Measurements from ENCODE around the gene GH1. TPM values are rescaled to one million over a fixed set of nuclear protein-coding genes. Genes with fewer than 3 reads are reported as not detected.
"Not testable (repeated sequence)": the region's sequence is repeated elsewhere in the genome, so short reads cannot be mapped to it uniquely, and the experiment has no call there.

GH1 gene
- total and polyA plus RNA-seq, 2 of the 13 experiments (the other 11 are each of a cell fraction or from before 2014, with no cell fraction given): not detected

- H3K36me3 ChIP-seq (replicated peaks in 1 of 2; ENCODE audit: control insufficient read depth in 1 of 2, insufficient read depth in 2 of 2, low read length in 2 of 2): no peaks in the 10 kb centered on the region
- ChIA-PET POLR2A (no interaction called here), CTCF (ENCODE audit: low intra/inter-chr PET ratio, low total read pairs) (no interaction called here)
- no peaks in the 10 kb centered on the region for H4K20me1 ChIP-seq (ENCODE audit: insufficient read depth, low read length)
- BruUV-seq (replicated peaks): no TSS peak
- H3K9ac ChIP-seq (ENCODE audit: insufficient read depth, low read depth, low read length): no peak overlapping the region
- peaks cover 16% of the 10 kb centered on the region for H3K4me1 ChIP-seq (ENCODE audit: insufficient read depth, low read length)
- in situ Hi-C loops (cut with HindIII; ENCODE audit: extremely low pct_ligation_motif_present, low pct_unique_long_range_greater_than_20kb) (no loop called here), intact Hi-C loops (cut with micrococcal nuclease; ENCODE audit: unreplicated experiment) (loop anchor here (2.0 to 10.0 kb wide), 4 partner anchors 33 to 217 kb away; partner anchors contain the start of gene ERN1)
- no peaks in the 10 kb centered on the region for H3K79me2 ChIP-seq (ENCODE audit: insufficient read depth, low read length)
- ATAC-seq (no peak), DNase-seq (ENCODE audit: low spot score) (no peak), FAIRE-seq (no peak)
- no peak for TF ChIP-seq GATAD2A (CRISPR knock-in tag; IDR thresholded peaks at IDR 0.05)
- H3K27ac ChIP-seq (ENCODE audit: extremely low read length, insufficient read depth, low read length): no peak overlapping the region
- H2AFZ ChIP-seq (ENCODE audit: low read length): no peak overlapping the region
- H3K27me3 ChIP-seq (ENCODE audit: control insufficient read depth in 1 of 2, insufficient read depth in 2 of 2, low read length in 2 of 2): peaks cover 1 to 33% of the 10 kb centered on the region in 2 experiments; a peak in 3 of 5 replicates
- H3K4me2 ChIP-seq (ENCODE audit: low read depth, low read length): no peak overlapping the region
- H3K9me3 ChIP-seq (ENCODE audit: low read length): no peaks in the 10 kb centered on the region
- WGBS (ENCODE audit: low lambda C conversion rate): 39% methylated on average over 13 of the region's 13 CpGs
- H3K4me3 ChIP-seq (replicated peaks in 1 of 3; ENCODE audit: insufficient read depth in 1 of 3, low read depth in 2 of 3, low read length in 3 of 3): no peak overlapping the region
Observed at GRCh38 chr17:63917646-63918045, 993 bp downstream of the GH1 start.

- peaks cover 20% of the 10 kb centered on the region for H3K4me1 ChIP-seq (ENCODE audit: insufficient read depth, low read length)
- POLR2A ChIA-PET; CTCF ChIA-PET (ENCODE audit: low intra/inter-chr PET ratio, low total read pairs); H3K79me2 ChIP-seq (ENCODE audit: insufficient read depth, low read length); DNase-seq (ENCODE audit: low spot score); H3K4me3 ChIP-seq (replicated peaks in 1 of 3; ENCODE audit: insufficient read depth in 1 of 3, low read depth in 2 of 3, low read length in 3 of 3); FAIRE-seq; H4K20me1 ChIP-seq (ENCODE audit: insufficient read depth, low read length); in situ Hi-C loops (cut with HindIII; ENCODE audit: extremely low pct_ligation_motif_present, low pct_unique_long_range_greater_than_20kb); H3K9me3 ChIP-seq (ENCODE audit: low read length); H3K4me2 ChIP-seq (ENCODE audit: low read depth, low read length); H2AFZ ChIP-seq (ENCODE audit: low read length); ATAC-seq; H3K27ac ChIP-seq (ENCODE audit: extremely low read length, insufficient read depth, low read length); H3K9ac ChIP-seq (ENCODE audit: insufficient read depth, low read depth, low read length); H3K36me3 ChIP-seq (replicated peaks in 1 of 2; ENCODE audit: control insufficient read depth in 1 of 2, insufficient read depth in 2 of 2, low read length in 2 of 2); BruUV-seq (replicated peaks): not testable (repeated sequence)
- intact Hi-C loops (cut with micrococcal nuclease; ENCODE audit: unreplicated experiment): loop anchor here (5.0 to 10.0 kb wide), 3 partner anchors 75 to 218 kb away; partner anchors contain the start of gene ERN1
- H3K27me3 ChIP-seq (ENCODE audit: control insufficient read depth in 1 of 2, insufficient read depth in 2 of 2, low read length in 2 of 2): peaks cover 1 to 33% of the 10 kb centered on the region in 2 experiments; a peak in 3 of 5 replicates
- WGBS (ENCODE audit: low lambda C conversion rate): 55% methylated on average over 10 of the region's 11 CpGs
Observed at GRCh38 chr17:63917206-63917605, 1.4 kb downstream of the GH1 start.

Measured in HepG2 (cell line).